HFFc6 (cell line): ENCODE measurements around the gene HSPB6. TPM values are rescaled to one million over a fixed set of nuclear protein-coding genes. Genes with fewer than 3 reads are reported as not detected.

Experiments used
- DNase-seq: peaks from one replicate; pipeline ENCODE4 v3.0.0-alpha.2; 2018
- H3K27ac Mint-ChIP-seq: 2 replicates; pipeline ENCODE4 v1.8.0; 2020; ENCODE audit warnings: mild to moderate bottlenecking, mixed read lengths
- H3K27me3 Mint-ChIP-seq: 2 replicates; pipeline ENCODE4 v1.8.0; 2021; ENCODE audit warnings: mild to moderate bottlenecking, moderate library complexity, mixed read lengths; ENCODE audit not compliant: insufficient read depth
- H3K36me3 Mint-ChIP-seq: 2 replicates; pipeline ENCODE4 v1.8.0; 2021; ENCODE audit warnings: low read depth, mixed read lengths
- H3K4me1 Mint-ChIP-seq: 2 replicates; pipeline ENCODE4 v1.8.0; 2020; ENCODE audit warnings: low read depth, mixed read lengths
- H3K4me3 Mint-ChIP-seq: 2 replicates; pipeline ENCODE4 v1.8.0; 2020; ENCODE audit warnings: mild to moderate bottlenecking, moderate library complexity, mixed read lengths
- H3K9me3 Mint-ChIP-seq: 2 replicates; pipeline ENCODE4 v1.8.0; 2020; ENCODE audit warnings: mild to moderate bottlenecking, mixed read lengths
- total RNA-seq, 6 experiments: library from RNA; stranded (reverse); fragmentation: NEBNext Ultra II Directional; extraction: Animal tissue kit (Norgen Biotek cat#: 25700); gene quantifications; 2 replicates in 1 of 6; 3 replicates in 5 of 6; pipeline ENCODE4 v1.2.3, GENCODE V29; 2021
- TF ChIP-seq, protein P1 (sequence below): fragments of 200-600 bp; sonication (generic); IDR thresholded peaks from 2 replicates; pipeline ENCODE4 v1.5.0; 2021; ENCODE audit warnings: antibody characterized with exemption, mild to moderate bottlenecking

Gene HSPB6
- total RNA-seq, 6 experiments from 2014 or later: 37.0 to 122 (median 43.9) TPM

GRCh38 chr19:35722461-35722860 lies 34.4 kb downstream of the HSPB6 start:
- TF ChIP-seq, protein P1, sequence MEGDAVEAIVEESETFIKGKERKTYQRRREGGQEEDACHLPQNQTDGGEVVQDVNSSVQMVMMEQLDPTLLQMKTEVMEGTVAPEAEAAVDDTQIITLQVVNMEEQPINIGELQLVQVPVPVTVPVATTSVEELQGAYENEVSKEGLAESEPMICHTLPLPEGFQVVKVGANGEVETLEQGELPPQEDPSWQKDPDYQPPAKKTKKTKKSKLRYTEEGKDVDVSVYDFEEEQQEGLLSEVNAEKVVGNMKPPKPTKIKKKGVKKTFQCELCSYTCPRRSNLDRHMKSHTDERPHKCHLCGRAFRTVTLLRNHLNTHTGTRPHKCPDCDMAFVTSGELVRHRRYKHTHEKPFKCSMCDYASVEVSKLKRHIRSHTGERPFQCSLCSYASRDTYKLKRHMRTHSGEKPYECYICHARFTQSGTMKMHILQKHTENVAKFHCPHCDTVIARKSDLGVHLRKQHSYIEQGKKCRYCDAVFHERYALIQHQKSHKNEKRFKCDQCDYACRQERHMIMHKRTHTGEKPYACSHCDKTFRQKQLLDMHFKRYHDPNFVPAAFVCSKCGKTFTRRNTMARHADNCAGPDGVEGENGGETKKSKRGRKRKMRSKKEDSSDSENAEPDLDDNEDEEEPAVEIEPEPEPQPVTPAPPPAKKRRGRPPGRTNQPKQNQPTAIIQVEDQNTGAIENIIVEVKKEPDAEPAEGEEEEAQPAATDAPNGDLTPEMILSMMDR: no peak
- H3K27ac Mint-ChIP-seq: no peak overlapping the region
- no peak overlapping the region for H3K4me3 Mint-ChIP-seq
- no peaks in the 10 kb centered on the region for H3K9me3 Mint-ChIP-seq
- H3K4me1 Mint-ChIP-seq: peaks cover 9% of the 10 kb centered on the region
- peaks cover 8% of the 10 kb centered on the region; the same call in 1 of the 2 replicates for H3K36me3 Mint-ChIP-seq
- peaks cover 2% of the 10 kb centered on the region; the same call in 1 of the 2 replicates for H3K27me3 Mint-ChIP-seq
- DNase-seq: no peak

DNA sequence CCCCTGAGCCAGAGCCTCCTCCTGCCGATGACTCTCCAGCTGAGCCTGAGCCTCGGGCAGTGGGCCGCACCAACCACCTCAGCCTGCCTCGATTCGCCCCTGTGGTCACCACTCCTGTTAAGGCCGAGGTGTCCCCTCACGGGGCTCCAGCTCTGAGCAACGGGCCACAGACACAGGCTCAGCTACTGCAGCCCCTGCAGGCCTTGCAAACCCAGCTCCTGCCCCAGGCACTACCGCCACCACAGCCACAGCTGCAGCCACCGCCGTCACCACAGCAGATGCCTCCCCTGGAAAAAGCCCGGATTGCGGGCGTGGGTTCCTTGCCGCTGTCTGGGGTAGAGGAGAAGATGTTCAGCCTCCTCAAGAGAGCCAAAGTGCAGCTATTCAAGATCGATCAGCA lies 35.5 kb downstream of the HSPB6 start:
- TF ChIP-seq, protein P1: no peak
- no peak overlapping the region for H3K27ac Mint-ChIP-seq
- H3K36me3 Mint-ChIP-seq: peaks cover 8% of the 10 kb centered on the region; the same call in 1 of the 2 replicates
- no peak overlapping the region for H3K4me3 Mint-ChIP-seq
- H3K4me1 Mint-ChIP-seq: peaks cover 14% of the 10 kb centered on the region
- DNase-seq: no peak
- peaks cover 3% of the 10 kb centered on the region for H3K27me3 Mint-ChIP-seq
- no peaks in the 10 kb centered on the region for H3K9me3 Mint-ChIP-seq

GRCh38 chr19:35720648-35721047 lies 36.2 kb downstream of the HSPB6 start:
- peaks cover 3% of the 10 kb centered on the region for H3K27me3 Mint-ChIP-seq
- TF ChIP-seq, protein P1: no peak
- H3K4me3 Mint-ChIP-seq: no peak overlapping the region
- peaks cover 8% of the 10 kb centered on the region; the same call in 1 of the 2 replicates for H3K36me3 Mint-ChIP-seq
- H3K9me3 Mint-ChIP-seq: no peaks in the 10 kb centered on the region
- no peak overlapping the region for H3K27ac Mint-ChIP-seq
- peaks cover 21% of the 10 kb centered on the region for H3K4me1 Mint-ChIP-seq
- no peak for DNase-seq

DNA sequence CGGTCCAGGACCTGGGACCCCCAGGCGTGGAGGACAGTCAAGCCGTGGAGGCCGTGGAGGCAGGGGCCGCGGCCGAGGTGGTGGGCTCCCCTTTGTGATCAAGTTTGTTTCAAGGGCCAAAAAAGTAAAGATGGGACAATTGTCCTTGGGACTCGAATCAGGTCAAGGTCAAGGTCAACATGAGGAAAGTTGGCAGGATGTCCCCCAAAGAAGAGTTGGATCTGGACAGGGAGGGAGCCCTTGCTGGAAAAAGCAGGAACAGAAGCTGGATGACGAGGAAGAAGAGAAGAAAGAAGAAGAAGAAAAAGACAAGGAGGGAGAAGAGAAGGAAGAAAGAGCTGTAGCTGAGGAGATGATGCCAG lies 36.7 kb downstream of the HSPB6 start:
- peaks cover 3% of the 10 kb centered on the region; the same call in 1 of the 2 replicates for H3K27me3 Mint-ChIP-seq
- TF ChIP-seq, protein P1: no peak
- peak overlapping the region; percentile 56; the same call in 1 of the 2 replicates for H3K27ac Mint-ChIP-seq
- DNase-seq: no peak
- peaks cover 22% of the 10 kb centered on the region for H3K4me1 Mint-ChIP-seq
- H3K36me3 Mint-ChIP-seq: peaks cover 8% of the 10 kb centered on the region; the same call in 1 of the 2 replicates
- H3K4me3 Mint-ChIP-seq: no peak overlapping the region
- no peaks in the 10 kb centered on the region for H3K9me3 Mint-ChIP-seq

GRCh38 chr19:35719402-35720162 lies 37.2 kb downstream of the HSPB6 start:
- peaks cover 22% of the 10 kb centered on the region for H3K4me1 Mint-ChIP-seq
- peaks cover 3% of the 10 kb centered on the region; the same call in 1 of the 2 replicates for H3K27me3 Mint-ChIP-seq
- no peaks in the 10 kb centered on the region for H3K9me3 Mint-ChIP-seq
- TF ChIP-seq, protein P1: no peak
- peaks cover 8% of the 10 kb centered on the region; the same call in 1 of the 2 replicates for H3K36me3 Mint-ChIP-seq
- peak overlapping the region; percentile 95 for H3K4me3 Mint-ChIP-seq
- H3K27ac Mint-ChIP-seq: peak overlapping the region; percentile 84
- no peak for DNase-seq
